Epithelial cell of proximal tubule (primary cell): ENCODE results near the gene TMEM95. TPM values are rescaled to one million over a fixed set of nuclear protein-coding genes. Genes with fewer than 3 reads are reported as not detected.

ENCODE experiments used
- DNase-seq: peaks from one replicate; pipeline ENCODE4 v3.0.0-alpha.2; 2011; ENCODE audit warnings: low read depth
- H3K4me3 ChIP-seq: 2 replicates; pipeline ENCODE4 v1.5.1; 2011; ENCODE audit warnings: low read depth, mild to moderate bottlenecking, low read length
- total RNA-seq: library from RNA; depleted of rRNA; stranded (reverse); fragments of >200 nt; gene quantifications from 2 replicates; pipeline ENCODE4 v1.2.3, GENCODE V29; 2015
- TF ChIP-seq, protein P1 (sequence below): conservative IDR thresholded peaks from 2 replicates; pipeline ENCODE4 v1.5.1; 2012; ENCODE audit warnings: low read depth, mild to moderate bottlenecking, low read length

TMEM95 gene
- total RNA-seq, 1 donor from 2014 or later = not detected

DNA sequence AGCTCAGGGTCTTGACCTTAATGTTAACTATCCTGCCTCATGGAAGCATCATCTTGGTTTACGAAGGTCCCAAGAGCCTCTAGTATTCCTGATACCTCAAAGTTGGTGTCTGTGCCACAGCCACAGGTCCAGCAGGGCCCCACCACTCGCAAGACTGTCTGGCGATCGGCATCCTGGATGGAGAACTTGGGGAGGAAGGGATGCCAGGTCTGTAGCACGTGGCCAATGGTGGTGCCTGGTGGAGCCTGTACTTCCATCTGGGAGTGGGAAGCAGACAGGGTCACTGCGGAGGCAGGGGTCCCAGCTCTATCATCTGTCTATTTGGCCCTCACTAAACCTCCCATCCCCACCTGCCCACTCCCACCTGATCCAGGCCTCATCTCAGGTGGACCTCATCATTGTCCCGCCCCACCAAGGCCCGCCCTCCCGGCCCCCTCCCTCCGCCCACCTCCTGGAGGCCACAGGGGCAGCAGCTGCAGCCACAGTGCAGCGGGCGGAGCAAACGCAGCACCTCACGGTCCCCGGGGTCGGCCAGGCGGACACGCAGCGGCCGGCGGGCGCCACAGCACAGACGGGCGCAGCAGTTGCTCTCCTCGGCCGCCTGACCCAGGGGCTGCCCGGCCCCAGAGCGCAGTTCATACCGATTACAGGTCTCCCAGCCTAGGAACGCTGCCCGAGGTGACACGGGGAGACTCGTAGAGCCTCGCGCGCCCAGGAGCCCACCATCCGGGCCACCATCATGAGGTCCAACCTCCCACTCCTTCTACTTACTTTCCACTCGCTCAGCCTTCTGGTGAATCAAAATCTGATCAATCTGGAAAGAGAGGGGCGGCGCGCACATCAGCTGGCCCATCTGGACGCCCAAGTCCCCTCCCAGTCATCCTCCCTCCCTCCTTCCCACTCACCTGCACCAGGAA lies 38.0 kb downstream of the TMEM95 start:
- H3K4me3 ChIP-seq = peak overlapping the region; percentile 96
- TF ChIP-seq, protein P1, sequence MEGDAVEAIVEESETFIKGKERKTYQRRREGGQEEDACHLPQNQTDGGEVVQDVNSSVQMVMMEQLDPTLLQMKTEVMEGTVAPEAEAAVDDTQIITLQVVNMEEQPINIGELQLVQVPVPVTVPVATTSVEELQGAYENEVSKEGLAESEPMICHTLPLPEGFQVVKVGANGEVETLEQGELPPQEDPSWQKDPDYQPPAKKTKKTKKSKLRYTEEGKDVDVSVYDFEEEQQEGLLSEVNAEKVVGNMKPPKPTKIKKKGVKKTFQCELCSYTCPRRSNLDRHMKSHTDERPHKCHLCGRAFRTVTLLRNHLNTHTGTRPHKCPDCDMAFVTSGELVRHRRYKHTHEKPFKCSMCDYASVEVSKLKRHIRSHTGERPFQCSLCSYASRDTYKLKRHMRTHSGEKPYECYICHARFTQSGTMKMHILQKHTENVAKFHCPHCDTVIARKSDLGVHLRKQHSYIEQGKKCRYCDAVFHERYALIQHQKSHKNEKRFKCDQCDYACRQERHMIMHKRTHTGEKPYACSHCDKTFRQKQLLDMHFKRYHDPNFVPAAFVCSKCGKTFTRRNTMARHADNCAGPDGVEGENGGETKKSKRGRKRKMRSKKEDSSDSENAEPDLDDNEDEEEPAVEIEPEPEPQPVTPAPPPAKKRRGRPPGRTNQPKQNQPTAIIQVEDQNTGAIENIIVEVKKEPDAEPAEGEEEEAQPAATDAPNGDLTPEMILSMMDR = no peak
- no peak for DNase-seq

DNA sequence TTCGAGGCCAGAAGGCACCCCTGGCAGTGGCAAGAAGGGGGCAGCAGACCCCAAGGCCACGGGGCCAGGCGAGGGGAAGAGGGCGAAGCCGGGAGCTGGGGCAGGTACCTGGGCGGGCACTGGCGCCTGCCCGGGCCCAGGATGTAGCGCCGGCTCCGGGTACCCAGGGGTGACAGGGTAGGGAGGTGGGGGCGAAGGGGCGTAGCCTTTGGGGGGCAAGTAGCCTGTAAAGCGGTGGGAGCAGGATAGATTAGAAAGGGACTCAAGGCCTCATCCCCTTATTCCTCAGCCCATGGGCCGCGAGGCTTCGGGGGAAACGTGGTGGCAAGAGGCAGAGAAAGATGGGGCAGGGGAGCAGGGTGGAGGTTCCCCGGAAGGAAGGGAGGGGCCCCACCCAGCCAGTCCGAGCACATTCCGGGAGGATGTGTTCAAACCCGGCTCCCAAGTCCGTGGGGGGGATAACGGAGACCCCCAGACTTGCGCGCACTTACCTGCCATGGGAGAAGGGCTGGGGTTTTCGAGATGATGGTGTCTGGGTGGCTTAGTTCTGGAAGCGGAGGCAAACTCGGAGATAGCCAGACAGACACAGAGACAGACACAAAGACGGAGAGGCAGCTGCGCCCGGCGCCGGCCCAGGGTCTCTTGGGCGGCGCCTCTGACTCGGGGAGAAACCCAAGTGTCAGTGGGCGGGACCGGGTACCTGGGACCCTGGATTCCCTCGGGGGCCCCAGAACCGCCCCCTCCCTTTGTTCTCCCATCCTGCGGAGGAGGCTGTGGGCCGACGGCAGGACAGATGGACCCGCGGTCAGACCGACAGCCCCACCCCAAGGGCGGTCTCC lies 38.9 kb downstream of the TMEM95 start:
- no peak for DNase-seq
- H3K4me3 ChIP-seq = peak overlapping the region; percentile 96
- TF ChIP-seq, protein P1 = no peak

DNA sequence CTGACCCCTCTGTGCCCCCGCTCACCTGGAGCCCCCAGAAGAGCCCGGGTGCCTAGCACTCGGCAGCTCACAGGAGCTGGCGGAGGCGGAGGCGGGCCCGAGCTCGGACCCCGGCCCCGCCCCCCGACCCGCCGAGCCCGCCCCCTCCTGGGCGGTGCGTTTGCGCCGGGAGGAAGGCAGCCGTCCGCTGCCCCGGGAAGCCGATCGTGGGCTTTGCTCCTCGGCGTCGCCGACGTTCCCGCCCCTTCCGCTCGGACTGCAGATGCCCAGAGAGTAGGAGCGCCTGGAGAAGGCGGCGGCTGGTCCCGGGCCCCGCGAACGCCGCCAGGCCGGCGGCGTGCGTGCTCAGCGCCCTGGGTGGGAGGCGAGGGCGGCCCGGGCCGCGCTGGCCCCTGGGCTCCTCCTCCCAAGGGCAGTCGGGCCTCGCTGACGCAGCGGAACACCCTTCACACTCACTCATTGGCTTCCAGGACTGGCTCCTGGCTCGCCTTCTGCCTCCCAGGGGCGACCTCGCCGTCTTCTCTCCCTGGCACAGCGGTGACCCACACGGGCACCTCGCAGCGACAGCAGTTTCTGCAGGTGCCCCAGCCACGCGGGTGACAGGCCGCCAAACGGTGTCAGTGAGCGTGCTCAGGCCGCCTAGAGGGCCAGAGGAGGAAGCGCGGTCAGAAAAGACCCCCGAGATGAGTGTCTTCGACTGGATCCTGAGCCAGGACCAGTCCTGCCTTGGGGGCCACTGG lies 39.7 kb downstream of the TMEM95 start, which contains the start of gene PLSCR3:
Gene PLSCR3, minus strand, starts transcription at position 74 of the 740 bp plus-strand sequence. CDS start 415 bp downstream, outside the sequence.
- peak within 1 kb of the TSS; percentile 96 for H3K4me3 ChIP-seq
- no peak for DNase-seq
- TF ChIP-seq, protein P1 = peak; percentile 35

DNA sequence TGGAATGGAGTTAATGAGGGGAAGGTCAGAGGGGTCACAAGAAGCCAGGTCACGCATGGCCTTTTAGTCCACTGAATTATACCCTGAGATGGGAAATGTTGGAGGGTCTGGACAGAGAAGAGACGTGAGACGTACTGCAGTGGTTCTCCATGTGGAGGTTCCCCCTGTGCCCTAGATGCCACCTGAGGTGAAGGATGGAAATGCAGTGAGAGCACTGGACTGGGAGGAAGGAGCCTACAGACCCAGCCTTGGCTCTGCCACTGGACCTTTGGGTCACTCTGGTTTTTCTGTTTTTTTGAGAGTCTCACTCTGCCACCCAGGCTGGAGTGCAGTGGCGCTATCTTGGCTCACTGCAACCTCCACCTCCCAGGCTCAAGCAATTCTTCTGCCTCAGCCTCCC lies 41.2 kb downstream of the TMEM95 start:
- TF ChIP-seq, protein P1 = no peak
- H3K4me3 ChIP-seq = no peak overlapping the region
- no peak for DNase-seq

DNA sequence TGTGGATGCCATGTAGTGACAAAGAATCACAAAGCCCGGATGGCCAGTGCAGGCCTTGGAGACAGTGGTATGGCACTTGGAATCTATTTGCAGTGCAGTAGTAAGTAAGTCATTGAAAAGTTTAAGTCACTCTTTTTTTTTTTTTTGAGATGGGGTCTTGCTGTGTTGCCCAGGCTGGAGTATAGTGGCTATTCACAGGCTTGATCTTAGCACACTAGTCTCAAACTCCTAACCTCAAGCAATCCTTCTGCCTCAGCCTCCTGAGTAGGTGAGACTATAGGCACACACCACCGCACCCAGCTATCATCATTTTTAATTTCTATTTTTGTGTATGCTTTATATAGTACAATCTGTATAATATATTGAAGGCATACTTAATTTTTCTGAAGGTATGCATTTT lies 43.7 kb downstream of the TMEM95 start:
- TF ChIP-seq, protein P1 = no peak
- no peak overlapping the region for H3K4me3 ChIP-seq
- no peak for DNase-seq

DNA sequence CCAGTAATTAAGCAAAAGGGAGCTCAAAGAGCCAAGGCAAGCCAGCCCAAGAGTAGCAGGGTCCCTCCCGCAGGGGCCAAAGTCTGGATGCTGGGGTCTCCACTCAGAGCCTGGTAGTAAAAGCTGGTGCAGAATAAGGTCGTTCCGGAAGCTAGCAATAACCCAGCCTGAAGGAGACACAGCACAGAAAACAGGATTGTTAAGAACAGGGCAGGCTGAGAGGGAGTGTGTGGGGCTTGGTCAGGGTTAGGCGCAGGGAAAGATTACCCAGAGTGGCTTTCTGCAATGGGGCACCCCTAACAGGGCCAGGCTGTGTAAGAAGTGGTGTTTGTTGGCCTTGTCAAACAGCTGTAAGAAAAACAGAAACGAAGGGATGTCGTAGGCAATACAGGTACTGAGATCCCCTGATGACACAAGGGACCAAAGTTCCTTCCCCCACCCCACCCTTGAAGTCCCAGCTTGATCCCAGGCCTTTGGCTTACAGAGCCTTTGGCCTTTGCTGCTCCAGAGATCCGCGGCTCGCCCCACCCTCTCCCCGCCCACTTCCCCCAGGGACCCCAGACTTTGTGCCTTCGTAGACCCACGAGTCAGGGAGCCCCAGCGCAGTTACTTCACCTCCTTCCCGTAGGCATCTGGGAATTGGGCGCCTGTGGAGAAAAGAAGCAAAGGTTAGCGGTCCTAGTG lies 48.2 kb downstream of the TMEM95 start:
- no peak for DNase-seq
- TF ChIP-seq, protein P1 = no peak
- peak overlapping the region; percentile 71 for H3K4me3 ChIP-seq
